OCI-LY7 (cell line): ENCODE data around the gene EFNA4. TPM values are rescaled to one million over a fixed set of nuclear protein-coding genes. Genes with fewer than 3 reads are reported as not detected.

Experiments used
- BruUV-seq: library from RNA; stranded (reverse); fragments of 400-500 nt; replicated peaks from 2 replicates; lab custom pipeline; 2021; lab: Mats Ljungman, UMichigan
- CTCF ChIA-PET: fragments of 300-600 bp; sonication (Branson Sonifier 250); formaldehyde crosslinking; loops from one replicate; lab custom pipeline; 2022; ENCODE audit warnings: antibody characterized with exemption; ENCODE audit not compliant: unreplicated experiment; lab: Charles Lee
- POLR2A ChIA-PET: fragments of 300-600 bp; sonication (Branson Sonifier 250); formaldehyde crosslinking; loops from one replicate; lab custom pipeline; 2022; ENCODE audit warnings: antibody characterized with exemption; lab: Charles Lee
- DNase-seq: peaks from one replicate; pipeline ENCODE4 v3.0.0-alpha.2; 2015; ENCODE audit warnings: low spot score
- H2AFZ ChIP-seq: fragments of 200-600 bp; sonication (generic), shearing (Covaris generic); 2 replicates; pipeline ENCODE4 v1.6.1; 2014; ENCODE audit warnings: mild to moderate bottlenecking, antibody characterized with exemption, low read length, moderate library complexity
- H3K27ac ChIP-seq: fragments of 200-600 bp; sonication (generic); 2 replicates; pipeline ENCODE4 v1.5.1; 2014; ENCODE audit warnings: mixed run types, low read depth, mild to moderate bottlenecking, moderate library complexity, low read length, inconsistent platforms; ENCODE audit not compliant: poor library complexity, severe bottlenecking
- H3K36me3 ChIP-seq: fragments of 200-600 bp; sonication (generic); 2 replicates; pipeline ENCODE4 v1.6.1; 2014; ENCODE audit warnings: mild to moderate bottlenecking, antibody characterized with exemption, low read length, moderate library complexity, mixed read lengths; ENCODE audit not compliant: insufficient read depth
- H3K4me1 ChIP-seq: fragments of 200-600 bp; sonication (generic); 2 replicates; pipeline ENCODE4 v1.5.1; 2014; ENCODE audit warnings: mild to moderate bottlenecking, low read length; ENCODE audit not compliant: insufficient read depth, poor library complexity, severe bottlenecking
- H3K4me2 ChIP-seq: fragments of 200-600 bp; sonication (generic); 2 replicates; pipeline ENCODE4 v1.6.1; 2014; ENCODE audit warnings: mild to moderate bottlenecking, low read length
- H3K4me3 ChIP-seq: fragments of 200-600 bp; sonication (generic); 2 replicates; pipeline ENCODE4 v1.5.1; 2014; ENCODE audit warnings: mild to moderate bottlenecking, low read depth, low read length; ENCODE audit not compliant: poor library complexity, severe bottlenecking
- H3K79me2 ChIP-seq: fragments of 200-600 bp; sonication (generic); 2 replicates; pipeline ENCODE4 v1.6.1; 2016; ENCODE audit warnings: low read depth, mild to moderate bottlenecking, low read length, moderate library complexity, mixed read lengths; ENCODE audit not compliant: insufficient read depth
- H3K9me2 ChIP-seq: fragments of 200-600 bp; sonication (generic); 2 replicates; pipeline ENCODE4 v1.6.1; 2016; ENCODE audit warnings: mild to moderate bottlenecking, low read length, mixed read lengths; ENCODE audit not compliant: insufficient read depth
- H3K9me3 ChIP-seq: fragments of 200-600 bp; sonication (generic); 2 replicates; pipeline ENCODE4 v1.6.1; 2014; ENCODE audit warnings: mild to moderate bottlenecking, mixed run types, low read length, mixed read lengths
- H4K20me1 ChIP-seq: fragments of 200-600 bp; sonication (generic); 2 replicates; pipeline ENCODE4 v1.6.1; 2014; ENCODE audit warnings: mild to moderate bottlenecking, antibody characterized with exemption, low read length, moderate library complexity, mixed read lengths; ENCODE audit not compliant: insufficient read depth
- CTCF ChIP-seq: fragments of 200-600 bp; sonication (generic); conservative IDR thresholded peaks from 2 replicates; pipeline ENCODE4 v1.5.1; 2014; ENCODE audit warnings: mild to moderate bottlenecking, antibody characterized with exemption, low read length, moderate library complexity, mixed read lengths
- EZH2phosphoT487 ChIP-seq: fragments of 200-600 bp; sonication (generic); IDR thresholded peaks from 2 replicates; pipeline ENCODE4 v1.6.1; 2018; ENCODE audit warnings: low read depth, borderline replicate concordance, mild to moderate bottlenecking, mixed run types, antibody characterized with exemption, low read length, moderate library complexity, mixed read lengths
- intact Hi-C: fragments of 100-400 bp; cut with micrococcal nuclease; formaldehyde crosslinking; loops from one replicate; pipeline ENCODE4 v1.10.0; 2022; ENCODE audit not compliant: unreplicated experiment
- total RNA-seq, 2 experiments: library from RNA; depleted of rRNA in 1 of 2; stranded (reverse); fragments of >200 nt in 1 of 2; shearing (Covaris generic) in 1 of 2; gene quantifications; 2 replicates each; pipeline ENCODE4 v1.2.3, GENCODE V29; 2014 to 2022

EFNA4 gene
- total RNA-seq, 2 experiments from 2014 or later, result 9.0 to 10.5 TPM

GRCh38 chr1:155015527-155016230 is 47.9 kb upstream of the EFNA4 start:
- DNase-seq, result no peak
- H2AFZ ChIP-seq, result no peak overlapping the region
- no TSS peak for BruUV-seq
- ChIA-PET CTCF (interaction anchor here (0.7 to 1.5 kb wide), 3 partner anchors 17 to 61 kb away, joined by 3 to 4 read pairs (median 3); no protein-coding TSS in a partner anchor), POLR2A (interaction anchor here (0.6 to 2.5 kb wide), 4 partner anchors 12 to 1093 kb away, joined by 3 to 10 read pairs (median 4); partner anchors contain the start of gene FLAD1)
- no peaks in the 10 kb centered on the region for H3K79me2 ChIP-seq
- intact Hi-C loops, result loop anchor here (2.0 kb wide), 3 partner anchors 45 to 69 kb away; partner anchors contain the start of gene PYGO2
- peak overlapping the region; percentile 77 for H3K4me2 ChIP-seq
- TF ChIP-seq CTCF (no peak), EZH2phosphoT487 (no peak)
- peaks cover 22% of the 10 kb centered on the region; the same call in 1 of the 2 replicates for H3K36me3 ChIP-seq
- H3K4me1 ChIP-seq, result peaks cover 71% of the 10 kb centered on the region
- no peaks in the 10 kb centered on the region for H3K9me3 ChIP-seq
- no peaks in the 10 kb centered on the region for H4K20me1 ChIP-seq
- peak overlapping the region; percentile 79 for H3K27ac ChIP-seq
- H3K9me2 ChIP-seq, result no peaks in the 10 kb centered on the region
- H3K4me3 ChIP-seq, result peak overlapping the region; percentile 64

- Histone ChIP-seq H3K79me2 (no peaks in the 10 kb centered on the region), H3K4me1 (peaks cover 71% of the 10 kb centered on the region), H3K27ac (peak overlapping the region; percentile 79), H4K20me1 (no peaks in the 10 kb centered on the region), H2AFZ (peak overlapping the region; percentile 30; the same call in 1 of the 2 replicates), H3K36me3 (peaks cover 22% of the 10 kb centered on the region; the same call in 1 of the 2 replicates), H3K9me2 (no peaks in the 10 kb centered on the region), H3K9me3 (no peaks in the 10 kb centered on the region), H3K4me3 (peak overlapping the region; percentile 64), H3K4me2 (peak overlapping the region; percentile 77)
- DNase-seq, result peak; percentile 80
- CTCF ChIA-PET, result interaction anchor here (0.7 to 1.5 kb wide), 4 partner anchors 17 to 61 kb away, joined by 3 to 4 read pairs (median 3); no protein-coding TSS in a partner anchor
- TF ChIP-seq EZH2phosphoT487 (no peak), CTCF (peak; percentile 27; the same call in 1 of the 2 replicates)
- POLR2A ChIA-PET, result interaction anchor here (0.5 to 2.5 kb wide), 5 partner anchors 12 to 1093 kb away, joined by 3 to 10 read pairs (median 3); partner anchors contain the start of gene FLAD1
- no TSS peak for BruUV-seq
- intact Hi-C loops, result loop anchor here (2.0 kb wide), 3 partner anchors 44 to 68 kb away; partner anchors contain the start of gene PYGO2
These were observed 47.2 kb upstream of the EFNA4 start for GRCh38 chr1:155016231-155016831.
